MCF 10A (cell line): ENCODE data around the gene UBA1. TPM values are rescaled to one million over a fixed set of nuclear protein-coding genes. Genes with fewer than 3 reads are reported as not detected.

ENCODE experiments used
- BruUV-seq: library from RNA; stranded (reverse); fragments of 400-500 nt; replicated peaks from 2 replicates; lab custom pipeline; 2021; lab: Mats Ljungman, UMichigan
- CTCF ChIA-PET: fragments of 300-600 bp; sonication (Branson Sonifier 250); formaldehyde crosslinking; extraction: SDS; loops from one replicate; lab custom pipeline; 2021; ENCODE audit warnings: antibody characterized with exemption, inconsistent platforms; lab: Yijun Ruan, JAX
- POLR2A ChIA-PET: fragments of 300-600, 350-650 bp; sonication (Branson Sonifier 250); formaldehyde crosslinking; extraction: SDS; loops from one replicate; lab custom pipeline; 2020; ENCODE audit warnings: antibody characterized with exemption, inconsistent platforms; lab: Yijun Ruan, JAX
- DNase-seq: peaks from one replicate; pipeline ENCODE4 v3.0.0-alpha.2; 2018; ENCODE audit not compliant: unreplicated experiment
- H3K27ac Mint-ChIP-seq: one replicate; pipeline ENCODE4 v1.8.0; 2022; ENCODE audit warnings: mild to moderate bottlenecking, low read depth, mixed read lengths; ENCODE audit not compliant: unreplicated experiment
- H3K27me3 Mint-ChIP-seq: one replicate; pipeline ENCODE4 v1.8.0; 2022; ENCODE audit warnings: mixed read lengths; ENCODE audit not compliant: insufficient read depth, unreplicated experiment
- H3K36me3 Mint-ChIP-seq: one replicate; pipeline ENCODE4 v1.8.0; 2022; ENCODE audit warnings: mild to moderate bottlenecking, moderate library complexity, mixed read lengths; ENCODE audit not compliant: insufficient read depth, unreplicated experiment
- H3K4me1 Mint-ChIP-seq: one replicate; pipeline ENCODE4 v1.8.0; 2022; ENCODE audit warnings: mixed read lengths; ENCODE audit not compliant: insufficient read depth, unreplicated experiment
- H3K4me3 Mint-ChIP-seq: one replicate; pipeline ENCODE4 v1.8.0; 2022; ENCODE audit warnings: mild to moderate bottlenecking, moderate library complexity, mixed read lengths; ENCODE audit not compliant: unreplicated experiment
- H3K9me3 Mint-ChIP-seq: one replicate; pipeline ENCODE4 v1.8.0; 2022; ENCODE audit warnings: mixed read lengths; ENCODE audit not compliant: unreplicated experiment
- intact Hi-C: fragments of 100-400 bp; cut with micrococcal nuclease; formaldehyde crosslinking; loops from 2 replicates; pipeline ENCODE4 v1.14.1; 2022
- total RNA-seq: library from RNA; stranded (reverse); gene quantifications from 2 replicates; pipeline ENCODE4 v1.2.3, GENCODE V29; 2022
- TF ChIP-seq, protein P1 (sequence below): fragments of 200-600 bp; IDR thresholded peaks from one replicate; pipeline ENCODE4 v1.8.0; 2022; ENCODE audit warnings: antibody characterized with exemption, mild to moderate bottlenecking; ENCODE audit not compliant: unreplicated experiment

Gene UBA1
- total RNA-seq, 1 experiment from 2014 or later: 248 TPM

DNA sequence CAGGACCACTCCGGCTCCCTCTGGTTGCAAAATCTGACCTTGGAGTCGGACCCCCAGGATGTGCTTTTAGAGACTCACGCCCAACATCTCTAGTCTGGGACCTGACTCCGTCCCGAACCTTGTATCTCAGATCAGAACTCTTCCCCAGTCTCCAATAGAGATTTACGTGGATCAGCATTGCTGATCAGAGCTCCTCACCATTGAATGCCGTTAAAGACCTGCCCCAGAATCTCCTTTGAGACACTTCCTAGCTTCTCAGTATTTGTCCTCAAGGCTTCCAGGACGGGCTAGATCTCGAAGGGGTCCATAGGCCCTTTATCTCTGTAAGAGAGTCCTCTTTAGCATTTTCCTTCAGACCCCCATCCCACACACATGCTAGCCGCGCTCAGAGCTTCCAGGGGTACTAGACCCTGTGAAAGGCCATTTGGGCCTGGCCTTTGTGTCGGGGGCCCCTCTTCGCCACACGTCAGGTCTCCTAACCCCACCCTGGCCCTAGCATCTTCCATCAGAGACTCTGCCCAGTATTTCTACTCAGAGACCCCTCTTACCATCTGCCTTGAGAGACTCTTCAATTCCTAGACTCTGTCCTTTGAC, 662 bp downstream of the UBA1 start:
- intact Hi-C loops: loop anchor here (5.0 to 10.0 kb wide), 2 partner anchors 288 to 831 kb away; partner anchors contain the start of gene ZNF41
- CTCF ChIA-PET: interaction anchor here (0.6 to 1.9 kb wide), 4 partner anchors 15 to 191 kb away, joined by 3 to 6 read pairs (median 4); no protein-coding TSS in a partner anchor
- TF ChIP-seq, protein P1, sequence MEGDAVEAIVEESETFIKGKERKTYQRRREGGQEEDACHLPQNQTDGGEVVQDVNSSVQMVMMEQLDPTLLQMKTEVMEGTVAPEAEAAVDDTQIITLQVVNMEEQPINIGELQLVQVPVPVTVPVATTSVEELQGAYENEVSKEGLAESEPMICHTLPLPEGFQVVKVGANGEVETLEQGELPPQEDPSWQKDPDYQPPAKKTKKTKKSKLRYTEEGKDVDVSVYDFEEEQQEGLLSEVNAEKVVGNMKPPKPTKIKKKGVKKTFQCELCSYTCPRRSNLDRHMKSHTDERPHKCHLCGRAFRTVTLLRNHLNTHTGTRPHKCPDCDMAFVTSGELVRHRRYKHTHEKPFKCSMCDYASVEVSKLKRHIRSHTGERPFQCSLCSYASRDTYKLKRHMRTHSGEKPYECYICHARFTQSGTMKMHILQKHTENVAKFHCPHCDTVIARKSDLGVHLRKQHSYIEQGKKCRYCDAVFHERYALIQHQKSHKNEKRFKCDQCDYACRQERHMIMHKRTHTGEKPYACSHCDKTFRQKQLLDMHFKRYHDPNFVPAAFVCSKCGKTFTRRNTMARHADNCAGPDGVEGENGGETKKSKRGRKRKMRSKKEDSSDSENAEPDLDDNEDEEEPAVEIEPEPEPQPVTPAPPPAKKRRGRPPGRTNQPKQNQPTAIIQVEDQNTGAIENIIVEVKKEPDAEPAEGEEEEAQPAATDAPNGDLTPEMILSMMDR: no peak
- TSS peak; percentile 51 for BruUV-seq
- Mint-ChIP-seq H3K4me3 (peak overlapping the region; percentile 98), H3K4me1 (peaks cover 28% of the 10 kb centered on the region), H3K27me3 (no peaks in the 10 kb centered on the region), H3K36me3 (peaks cover 18% of the 10 kb centered on the region), H3K27ac (peak overlapping the region; percentile 99), H3K9me3 (no peaks in the 10 kb centered on the region)
- DNase-seq: no peak
- POLR2A ChIA-PET: interaction anchor here (0.9 to 2.7 kb wide), 7 partner anchors 11 to 289 kb away, joined by 3 to 12 read pairs (median 3); partner anchors contain the start of genes CDK16, NDUFB11, RBM10 and USP11

DNA sequence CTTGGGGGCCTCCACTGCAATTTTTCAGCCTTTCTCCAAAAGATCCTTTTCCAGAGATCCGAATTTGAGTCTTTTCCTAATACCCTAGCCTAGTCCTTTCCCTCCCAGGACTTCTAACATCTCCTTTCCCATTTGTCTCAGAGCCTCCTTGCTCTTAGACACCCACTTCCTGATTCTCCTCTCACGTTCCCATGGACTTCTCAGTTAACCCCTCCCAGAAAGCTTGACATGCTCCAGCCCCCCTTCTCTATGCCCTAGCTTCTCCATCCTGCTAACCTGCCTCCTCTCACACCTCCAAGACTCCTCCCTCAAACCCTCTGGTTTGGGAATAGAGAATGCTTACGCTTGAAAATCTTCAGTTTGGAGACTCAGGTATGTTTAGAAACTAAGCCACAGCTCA, 2.5 kb downstream of the UBA1 start:
- Mint-ChIP-seq H3K27ac (peak overlapping the region; percentile 50), H3K4me1 (peaks cover 28% of the 10 kb centered on the region), H3K9me3 (no peaks in the 10 kb centered on the region), H3K27me3 (no peaks in the 10 kb centered on the region), H3K4me3 (peak overlapping the region; percentile 98), H3K36me3 (peaks cover 35% of the 10 kb centered on the region)
- ChIA-PET POLR2A (interaction anchor here (0.6 to 2.7 kb wide), 4 partner anchors 11 to 1721 kb away, joined by 3 to 9 read pairs (median 6); partner anchors contain the start of genes NDUFB11 and RBM10), CTCF (interaction anchor here (0.6 to 1.0 kb wide), 2 partner anchors 31 to 774 kb away, joined by 3 to 4 read pairs; no protein-coding TSS in a partner anchor)
- no peak for DNase-seq
- intact Hi-C loops: loop anchor here (10.0 kb wide), 1 partner anchor 829 kb away; no protein-coding TSS in a partner anchor
- TF ChIP-seq, protein P1: no peak
- BruUV-seq: no TSS peak

DNA sequence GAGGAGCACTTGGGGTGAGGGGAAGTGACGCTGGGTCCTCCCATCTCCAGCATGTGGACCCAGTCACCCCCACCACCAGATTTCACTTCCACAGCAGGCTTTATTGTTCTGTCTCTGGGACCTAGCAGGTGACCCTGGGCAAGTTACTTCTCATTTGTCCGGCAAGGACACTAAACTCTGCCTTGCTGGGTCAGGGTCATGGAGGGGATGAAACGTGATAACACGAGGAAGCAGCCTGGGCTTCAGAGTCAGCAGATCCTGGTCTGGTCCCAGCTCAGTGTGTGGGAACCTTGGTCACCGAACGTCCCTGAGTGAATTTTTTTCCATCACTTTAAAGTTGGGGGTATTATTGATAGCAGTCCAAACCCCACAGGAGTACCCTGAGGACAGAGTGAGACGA, 3.9 kb downstream of the UBA1 start:
- no peak overlapping the region for H3K4me3 Mint-ChIP-seq
- no peak overlapping the region for H3K27ac Mint-ChIP-seq
- CTCF ChIA-PET: interaction anchor here (1.0 kb wide), 1 partner anchor 187 kb away, joined by 3 read pairs; no protein-coding TSS in a partner anchor
- H3K9me3 Mint-ChIP-seq: no peaks in the 10 kb centered on the region
- H3K27me3 Mint-ChIP-seq: no peaks in the 10 kb centered on the region
- POLR2A ChIA-PET: interaction anchor here (0.6 to 1.1 kb wide), 2 partner anchors 36 to 1231 kb away, joined by 4 to 6 read pairs; partner anchors contain the start of gene USP11
- peaks cover 28% of the 10 kb centered on the region for H3K4me1 Mint-ChIP-seq
- intact Hi-C loops: loop anchor here (10.0 kb wide), 1 partner anchor 827 kb away; no protein-coding TSS in a partner anchor
- DNase-seq: no peak
- H3K36me3 Mint-ChIP-seq: peaks cover 50% of the 10 kb centered on the region
- no TSS peak for BruUV-seq
- TF ChIP-seq, protein P1: no peak

DNA sequence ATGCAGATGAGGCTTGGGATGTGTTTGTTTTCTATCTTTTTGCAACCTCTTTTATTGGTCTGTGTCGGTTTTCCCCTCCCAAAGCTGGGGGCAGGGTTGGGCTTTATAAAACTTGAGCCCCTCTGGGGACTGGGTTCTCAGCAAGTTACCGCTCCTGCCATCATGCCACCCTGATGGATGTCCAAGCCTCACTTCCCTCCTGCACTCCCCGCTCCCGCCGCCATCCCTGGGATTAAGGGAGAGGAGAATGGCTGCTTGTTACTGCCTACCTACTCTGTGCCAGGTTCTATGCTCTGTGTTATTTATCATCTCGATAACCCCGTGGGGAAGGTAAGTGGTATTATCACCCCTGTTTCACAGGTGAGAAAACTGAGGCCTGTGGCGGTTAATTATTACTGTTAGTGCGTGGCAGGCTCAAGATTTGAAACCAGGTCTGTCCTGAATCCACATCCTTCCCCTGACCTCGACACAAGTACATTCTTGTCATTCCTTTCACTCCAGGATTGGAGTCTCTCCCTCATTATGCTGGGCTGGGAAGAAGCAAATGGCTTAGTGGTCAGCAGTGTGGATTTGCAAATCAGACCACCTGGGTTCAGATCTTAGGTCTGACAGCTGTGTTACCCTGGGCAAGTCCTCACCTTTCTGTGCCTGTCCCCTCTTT, 4.5 kb downstream of the UBA1 start:
- no peaks in the 10 kb centered on the region for H3K9me3 Mint-ChIP-seq

More for the DNA sequence above, 4.5 kb downstream of the UBA1 start:
- intact Hi-C loops: loop anchor here (10.0 kb wide), 1 partner anchor 827 kb away; no protein-coding TSS in a partner anchor
- ChIA-PET POLR2A (interaction anchor here (0.9 to 1.1 kb wide), 2 partner anchors 19 to 35 kb away, joined by 4 read pairs; partner anchors contain the start of gene USP11), CTCF (no interaction called here)
- TF ChIP-seq, protein P1: no peak
- Mint-ChIP-seq H3K27me3 (no peaks in the 10 kb centered on the region), H3K4me1 (peaks cover 28% of the 10 kb centered on the region), H3K27ac (peak overlapping the region; percentile 35), H3K4me3 (no peak overlapping the region), H3K36me3 (peaks cover 56% of the 10 kb centered on the region)
- DNase-seq: no peak
- no TSS peak for BruUV-seq
